ENCODE measurements around the gene SRGAP2.
A peak's percentile ranks its signal among the peaks of the same experiment; 100 is the strongest.
"Not testable (repeated sequence)": the region's sequence is repeated elsewhere in the genome, so short reads cannot be mapped to it uniquely, and the experiment has no call there.

Gene SRGAP2

DNA sequence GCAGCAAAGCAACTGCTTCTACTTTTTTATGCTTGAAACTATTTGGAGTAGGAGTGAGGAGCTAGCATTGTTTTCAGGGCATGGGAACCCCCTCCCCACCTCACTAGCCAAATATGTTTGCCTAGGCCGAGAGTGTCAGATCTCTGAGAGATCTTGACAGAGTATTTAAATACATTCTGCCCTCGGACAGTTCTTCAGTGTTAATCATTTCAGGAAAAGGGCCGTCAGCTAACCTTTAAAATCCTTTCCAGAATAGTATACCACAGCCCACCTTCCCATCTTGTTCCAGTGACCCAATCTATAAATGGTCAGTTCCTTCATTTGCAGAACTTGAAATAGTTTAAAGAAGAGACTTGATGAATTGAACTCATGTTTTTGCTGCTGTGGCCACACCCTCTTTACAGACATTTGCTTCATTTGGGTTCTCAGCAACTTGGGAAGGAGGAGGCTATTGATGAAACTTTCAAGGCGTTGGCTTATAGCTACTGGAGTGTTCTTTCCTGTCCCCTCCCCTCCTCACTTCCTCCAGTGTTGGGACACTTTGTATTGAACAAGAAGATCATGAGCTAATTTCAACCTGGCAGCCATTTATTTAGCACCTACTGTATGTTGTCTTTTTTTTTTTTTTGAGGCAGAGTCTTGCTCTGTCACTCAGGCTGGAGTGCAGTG is 17.1 kb downstream of the SRGAP2 start:
- peaks cover 0 to 10% (median 5%) of the 10 kb centered on the region in 10 experiments; a peak in 13 of 20 replicates for H3K4me1 ChIP-seq
- H3K9me3 ChIP-seq (replicated peaks in 1 of 11); H3K36me3 ChIP-seq; H3K4me3 ChIP-seq; H3K27me3 ChIP-seq; H3K9ac ChIP-seq: not testable (repeated sequence)
- H3K4me2 ChIP-seq = peak overlapping the region in 7 of 11 experiments; percentile 23 to 79 (median 55); a peak in 10 of 22 replicates
- peak overlapping the region in 3 of 11 experiments; percentile 32 to 51 (median 49); a peak in 4 of 22 replicates for H3K27ac ChIP-seq
- peaks cover 0 to 13% (median 0%) of the 10 kb centered on the region in 11 experiments; a peak in 2 of 22 replicates for H4K20me1 ChIP-seq

- H3K27ac ChIP-seq; H3K4me3 ChIP-seq; H3K36me3 ChIP-seq; H3K9ac ChIP-seq; H3K9me3 ChIP-seq (replicated peaks in 1 of 11); H3K27me3 ChIP-seq; H3K4me2 ChIP-seq: not testable (repeated sequence)
- Histone ChIP-seq H4K20me1 (peaks cover 0 to 21% (median 0%) of the 10 kb centered on the region in 11 experiments; a peak in 2 of 22 replicates), H3K4me1 (peaks cover 0 to 10% (median 5%) of the 10 kb centered on the region in 10 experiments; a peak in 13 of 20 replicates)
Measured at GRCh38 chr1:206221585-206221984, 18.2 kb downstream of the SRGAP2 start.

GRCh38 chr1:206224190-206224776 is 20.9 kb downstream of the SRGAP2 start:
- not testable (repeated sequence) for H3K4me2 ChIP-seq; H3K9me3 ChIP-seq (replicated peaks in 1 of 11); H3K36me3 ChIP-seq; H3K4me3 ChIP-seq; H3K27ac ChIP-seq; H3K9ac ChIP-seq; H3K27me3 ChIP-seq
- peaks cover 0 to 35% (median 0%) of the 10 kb centered on the region in 11 experiments; a peak in 2 of 22 replicates for H4K20me1 ChIP-seq
- H3K4me1 ChIP-seq = peaks cover 0 to 10% (median 5%) of the 10 kb centered on the region in 10 experiments; a peak in 13 of 20 replicates

- not testable (repeated sequence) for H3K9ac ChIP-seq; H3K4me2 ChIP-seq; H3K36me3 ChIP-seq; H3K27ac ChIP-seq; H3K4me3 ChIP-seq; H3K27me3 ChIP-seq; H3K4me1 ChIP-seq; H3K9me3 ChIP-seq (replicated peaks in 1 of 11)
- peaks cover 0 to 39% (median 0%) of the 10 kb centered on the region in 11 experiments; a peak in 2 of 22 replicates for H4K20me1 ChIP-seq
Measured at GRCh38 chr1:206225386-206225785, 22.0 kb downstream of the SRGAP2 start.

GRCh38 chr1:206226886-206227285 is 23.5 kb downstream of the SRGAP2 start:
- not testable (repeated sequence) for H3K27ac ChIP-seq; H3K36me3 ChIP-seq; H3K9ac ChIP-seq; H3K4me3 ChIP-seq; H3K27me3 ChIP-seq; H3K9me3 ChIP-seq (replicated peaks in 1 of 11); H3K4me2 ChIP-seq; H3K4me1 ChIP-seq
- peaks cover 0 to 35% (median 0%) of the 10 kb centered on the region in 11 experiments; a peak in 2 of 22 replicates for H4K20me1 ChIP-seq

DNA sequence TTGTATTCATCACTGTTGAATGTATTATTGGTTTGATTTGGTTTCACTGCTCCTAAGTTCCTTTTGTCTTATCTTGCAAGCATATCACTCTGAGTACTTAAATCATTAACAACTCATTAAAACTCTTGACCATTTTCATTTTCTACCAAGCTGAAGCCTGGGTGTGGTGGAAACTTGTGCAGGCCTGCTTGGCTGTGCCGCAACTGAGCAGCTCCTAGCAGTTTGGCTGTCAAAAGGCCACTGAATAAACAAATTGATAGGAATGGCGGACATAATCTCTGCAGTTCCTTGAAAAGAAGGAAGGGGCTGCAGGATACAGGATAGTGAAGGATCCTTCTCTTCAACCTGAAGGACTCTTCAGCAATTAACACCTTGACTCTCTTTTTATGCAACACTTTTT is 25.9 kb downstream of the SRGAP2 start:
- H4K20me1 ChIP-seq = peaks cover 0 to 40% (median 0%) of the 10 kb centered on the region in 11 experiments; a peak in 3 of 22 replicates
- H3K4me1 ChIP-seq; H3K4me2 ChIP-seq; H3K4me3 ChIP-seq; H3K27me3 ChIP-seq; H3K9me3 ChIP-seq (replicated peaks in 1 of 11); H3K36me3 ChIP-seq; H3K27ac ChIP-seq; H3K9ac ChIP-seq: not testable (repeated sequence)

DNA sequence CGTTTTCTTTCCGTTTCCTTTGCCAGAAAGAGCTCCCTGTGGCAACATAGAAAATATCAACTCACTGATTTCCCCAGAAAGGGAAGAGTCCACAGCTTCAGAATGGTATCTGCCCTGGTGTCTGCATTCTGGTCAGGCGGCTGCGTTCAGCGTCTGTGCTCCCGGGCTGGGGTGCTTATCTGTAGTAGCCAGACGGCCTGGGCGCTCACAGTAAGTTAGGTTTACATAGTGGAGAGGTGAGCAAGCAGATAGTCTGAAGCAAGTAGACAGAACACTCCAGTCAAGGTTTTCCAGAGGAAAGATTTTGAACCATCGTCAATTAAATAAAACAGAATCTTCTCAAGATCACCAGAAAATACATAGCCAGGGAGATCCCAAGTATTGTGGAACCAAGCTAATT is 28.6 kb downstream of the SRGAP2 start:
- not testable (repeated sequence) for H3K27ac ChIP-seq; H3K9me3 ChIP-seq (replicated peaks in 1 of 11); H3K9ac ChIP-seq; H3K4me3 ChIP-seq; H3K27me3 ChIP-seq; H3K4me2 ChIP-seq; H3K36me3 ChIP-seq; H3K4me1 ChIP-seq
- H4K20me1 ChIP-seq = peaks cover 0 to 31% (median 0%) of the 10 kb centered on the region in 11 experiments; a peak in 3 of 22 replicates

- not testable (repeated sequence) for H3K4me1 ChIP-seq; H3K27me3 ChIP-seq; H3K9me3 ChIP-seq (replicated peaks in 1 of 11); H3K36me3 ChIP-seq; H3K27ac ChIP-seq; H3K9ac ChIP-seq; H3K4me2 ChIP-seq; H3K4me3 ChIP-seq
- peaks cover 0 to 26% (median 0%) of the 10 kb centered on the region in 11 experiments; a peak in 3 of 22 replicates for H4K20me1 ChIP-seq
Measured at GRCh38 chr1:206232970-206233645, 29.8 kb downstream of the SRGAP2 start.

DNA sequence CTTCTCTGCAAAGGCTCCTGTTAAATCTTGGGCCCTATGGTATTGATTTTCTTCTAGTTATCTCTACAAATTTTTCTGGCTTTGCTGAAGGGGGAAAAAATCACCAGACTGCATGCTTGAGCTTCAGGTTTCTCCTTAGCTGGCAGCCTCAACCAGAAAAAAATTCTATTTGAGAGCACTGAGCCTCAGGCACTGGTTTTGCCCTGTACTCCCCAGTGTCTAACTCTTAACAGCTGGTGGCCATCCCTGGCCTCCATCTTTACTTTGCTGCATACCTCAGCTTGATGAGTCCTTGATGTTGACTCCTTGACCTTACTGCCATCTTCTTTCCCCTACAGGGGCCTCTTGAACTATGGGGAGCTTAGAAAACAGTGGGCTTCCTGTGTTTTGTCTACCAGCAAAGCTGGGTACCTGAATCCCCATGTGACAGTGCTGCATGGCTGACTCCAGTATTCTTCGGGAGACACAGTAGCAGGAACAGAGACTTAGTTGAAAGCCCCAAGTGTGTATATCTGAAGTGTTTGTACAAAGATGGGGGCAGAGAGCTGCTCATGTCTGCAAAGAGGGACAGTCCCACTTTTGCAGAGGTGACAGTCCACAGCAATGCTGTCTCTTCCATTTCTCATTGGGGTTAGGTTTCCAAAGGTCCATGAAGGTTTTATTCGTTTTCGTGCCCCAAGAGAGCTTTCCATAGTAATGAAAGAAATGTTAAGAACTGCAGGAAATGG is 31.0 kb downstream of the SRGAP2 start:
- H3K36me3 ChIP-seq; H3K4me2 ChIP-seq; H3K4me3 ChIP-seq; H3K27ac ChIP-seq; H3K4me1 ChIP-seq; H3K9ac ChIP-seq; H3K27me3 ChIP-seq; H3K9me3 ChIP-seq (replicated peaks in 1 of 11): not testable (repeated sequence)
- H4K20me1 ChIP-seq = peaks cover 0 to 25% (median 0%) of the 10 kb centered on the region in 11 experiments; a peak in 4 of 22 replicates

DNA sequence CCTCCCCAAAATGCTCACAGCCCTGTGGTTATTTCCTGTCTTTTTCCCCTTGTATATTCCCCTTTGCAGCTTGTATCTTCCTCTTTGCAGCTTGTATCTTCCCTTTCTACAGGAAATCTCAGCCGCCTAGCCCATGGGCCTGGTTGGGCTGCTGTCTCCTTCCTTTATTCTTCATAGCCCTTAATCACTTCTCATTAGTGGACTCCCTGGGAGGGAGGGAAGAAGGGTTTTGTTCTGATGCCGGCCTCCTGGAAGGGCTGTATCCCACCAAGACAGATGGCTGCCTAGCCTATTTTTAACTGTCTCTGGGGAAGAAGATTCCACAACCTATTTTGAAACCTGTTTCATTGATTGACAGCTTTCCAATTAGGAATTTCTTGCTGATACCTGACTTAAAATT is 31.8 kb downstream of the SRGAP2 start:
- not testable (repeated sequence) for H3K27ac ChIP-seq; H3K4me2 ChIP-seq; H3K27me3 ChIP-seq; H3K9ac ChIP-seq; H3K9me3 ChIP-seq (replicated peaks in 1 of 11); H3K4me3 ChIP-seq; H3K36me3 ChIP-seq
- peaks cover 0 to 12% (median 0%) of the 10 kb centered on the region in 10 experiments; a peak in 5 of 20 replicates for H3K4me1 ChIP-seq
- peaks cover 0 to 25% (median 0%) of the 10 kb centered on the region in 11 experiments; a peak in 4 of 22 replicates for H4K20me1 ChIP-seq

DNA sequence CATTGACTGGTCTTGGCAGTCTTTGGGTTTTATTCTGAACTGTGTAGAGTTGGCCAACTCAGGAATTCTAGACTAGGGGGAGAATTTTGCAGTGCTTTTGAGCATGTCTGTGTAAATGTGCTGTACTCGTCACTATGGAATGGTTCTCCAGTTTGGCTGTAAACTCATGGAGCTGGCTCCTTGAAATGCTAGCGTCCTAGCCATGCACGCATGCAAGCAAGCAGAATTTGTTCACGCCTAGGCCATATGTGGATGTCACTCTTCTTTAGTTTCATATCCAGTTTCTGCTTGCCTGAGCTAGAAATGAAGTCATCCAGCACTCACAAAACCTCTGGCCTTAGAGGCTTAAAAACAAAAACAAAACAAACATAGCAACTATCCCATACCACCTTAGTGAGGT is 36.9 kb downstream of the SRGAP2 start:
- H4K20me1 ChIP-seq = peaks cover 0 to 17% (median 0%) of the 10 kb centered on the region in 11 experiments; a peak in 3 of 22 replicates
- H3K9ac ChIP-seq; H3K4me3 ChIP-seq; H3K9me3 ChIP-seq (replicated peaks in 1 of 11); H3K36me3 ChIP-seq; H3K27me3 ChIP-seq: not testable (repeated sequence)
- peak overlapping the region in 2 of 11 experiments; percentile 55 to 67; a peak in 2 of 22 replicates for H3K27ac ChIP-seq
- peak overlapping the region in 3 of 11 experiments; percentile 23 to 48 (median 39); a peak in 4 of 22 replicates for H3K4me2 ChIP-seq
- peaks cover 0 to 24% (median 1%) of the 10 kb centered on the region in 10 experiments; a peak in 8 of 20 replicates for H3K4me1 ChIP-seq

GRCh38 chr1:206243335-206243734 is 40.0 kb downstream of the SRGAP2 start:
- H3K9ac ChIP-seq = not testable (repeated sequence)
- H3K4me2 ChIP-seq = peak overlapping the region in 3 of 11 experiments; percentile 38 to 52 (median 40); a peak in 3 of 22 replicates

DNA sequence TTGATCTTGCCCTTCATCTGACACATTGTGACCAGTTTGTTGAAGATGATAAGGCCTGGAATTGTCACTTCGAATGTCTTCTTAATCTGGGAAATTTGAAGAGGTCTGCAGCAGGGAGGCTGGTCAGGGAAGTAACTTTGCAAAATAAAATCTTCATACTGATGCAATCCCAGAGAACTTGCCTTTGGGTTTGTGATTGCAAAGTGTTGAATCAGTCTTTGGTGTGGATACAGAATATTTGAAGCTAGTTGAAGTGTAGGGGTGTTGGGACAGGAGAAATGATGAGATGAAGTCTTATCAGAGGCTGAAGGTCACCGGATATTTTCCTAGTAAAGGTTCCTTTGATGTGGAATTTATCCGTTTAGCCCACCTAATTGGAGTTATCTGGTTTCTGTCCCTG is 42.1 kb downstream of the SRGAP2 start:
- not testable (repeated sequence) for H4K20me1 ChIP-seq; H3K27me3 ChIP-seq; H3K36me3 ChIP-seq; H3K4me2 ChIP-seq; H3K4me3 ChIP-seq; H3K9ac ChIP-seq; H3K4me1 ChIP-seq; H3K9me3 ChIP-seq (replicated peaks in 1 of 11); H3K27ac ChIP-seq

More at GRCh38 chr1:206243335-206243734, 40.0 kb downstream of the SRGAP2 start:
- not testable (repeated sequence) for H3K36me3 ChIP-seq; H3K9me3 ChIP-seq (replicated peaks in 1 of 11); H3K4me3 ChIP-seq; H3K27me3 ChIP-seq
- Histone ChIP-seq H3K4me1 (peaks cover 0 to 20% (median 1%) of the 10 kb centered on the region in 10 experiments; a peak in 8 of 20 replicates), H3K27ac (peak overlapping the region in 5 of 11 experiments; percentile 50 to 70 (median 58); a peak in 7 of 22 replicates), H4K20me1 (peaks cover 0 to 18% (median 0%) of the 10 kb centered on the region in 11 experiments; a peak in 3 of 22 replicates)

All from BLaER1 treated with 17β-estradiol and CSF1 and Interleukin-3, amounts not matched to agents 10 nM and 100 nM (cell line).